HepG2 (cell line): ENCODE measurements around the gene CALML6. TPM values are rescaled to one million over a fixed set of nuclear protein-coding genes. Genes with fewer than 3 reads are reported as not detected.

Experiments
- ARID5B ChIP-seq: IDR thresholded peaks from 2 replicates; pipeline ENCODE4 v1.4.0; 2020; ENCODE audit warnings: mild to moderate bottlenecking, missing genetic modification reagents
- GABPB1 ChIP-seq: IDR thresholded peaks from 2 replicates; pipeline ENCODE4 v1.6.1; 2016; ENCODE audit warnings: mild to moderate bottlenecking, missing genetic modification reagents, moderate library complexity, missing compliant biosample characterization
- NFYB ChIP-seq: sonication (generic); formaldehyde crosslinking; IDR thresholded peaks from 2 replicates; pipeline ENCODE4 v1.4.0; 2020; ENCODE audit warnings: missing genetic modification reagents
- POLR2G ChIP-seq: fragments of 200-400 bp; formaldehyde crosslinking; IDR thresholded peaks from 2 replicates; pipeline ENCODE4 v1.6.1; 2018; ENCODE audit warnings: mild to moderate bottlenecking, low read depth, low read length, moderate library complexity
- ZBTB38 ChIP-seq: sonication (generic); formaldehyde crosslinking; IDR thresholded peaks from 2 replicates; pipeline ENCODE4 v1.5.1; 2020; ENCODE audit warnings: mild to moderate bottlenecking, missing genetic modification reagents
- ZHX1 ChIP-seq: sonication (generic); formaldehyde crosslinking; IDR thresholded peaks from 2 replicates; pipeline ENCODE4 v1.8.1; 2022; ENCODE audit warnings: low read depth, mild to moderate bottlenecking, missing genetic modification reagents
- ZNF136 ChIP-seq: sonication (generic); formaldehyde crosslinking; IDR thresholded peaks from 2 replicates; pipeline ENCODE4 v1.8.1; 2022; ENCODE audit warnings: low read depth, mild to moderate bottlenecking, moderate library complexity, missing genetic modification reagents
- ZNF704 ChIP-seq: sonication (generic); formaldehyde crosslinking; IDR thresholded peaks from 2 replicates; pipeline ENCODE4 v1.8.1; 2023; ENCODE audit warnings: mild to moderate bottlenecking, inconsistent platforms, moderate library complexity, missing genetic modification reagents, borderline replicate concordance
- polyA plus RNA-seq, 8 experiments: library from polyadenylated mRNA; depleted of rRNA in 3 of 8; stranded (reverse) in 7 of 8; unstranded in 1 of 8; fragments of >200 nt; fragmentation: Illumina TruSeq in 4 of 8; extraction: Trizol in 4 of 8; gene quantifications; 2 replicates each; pipeline versions ENCODE4 v1.2.1 to v1.2.3, GENCODE V29; 2011 to 2016; ENCODE audit warnings: low read depth in 4 of 8, missing spikeins in 1 of 8, mixed read lengths in 1 of 8; ENCODE audit not compliant: insufficient read depth in 1 of 8
- total RNA-seq, 5 experiments: library from RNA; depleted of rRNA; stranded (reverse); fragments of >200 nt; fragmentation: Illumina TruSeq; extraction: Trizol; gene quantifications; 2 replicates each; pipeline ENCODE4 v1.2.3, GENCODE V29; 2016; ENCODE audit warnings: low read depth in 1 of 5

Gene CALML6
- total and polyA plus RNA-seq, 2 of the 13 experiments (the other 11 are each of a cell fraction or from before 2014, with no cell fraction given): 0.11 to 0.12 TPM

GRCh38 chr1:1920608-1921458 is 5.8 kb downstream of the CALML6 start (continued):
- TF ChIP-seq ZHX1: no peak
- TF ChIP-seq GABPB1 (CRISPR knock-in tag): peak; percentile 64
- peak; percentile 29; the same call in 1 of the 2 replicates for TF ChIP-seq ZBTB38
- no peak for TF ChIP-seq ZNF704
- TF ChIP-seq POLR2G: no peak; the same call in none of the 2 replicates
- no peak for TF ChIP-seq ZNF136 (CRISPR knock-in tag)
- 0 out of 2 replicates have a peak, but pooled peaks have one; percentile 26 for TF ChIP-seq ARID5B
- TF ChIP-seq NFYB (CRISPR knock-in tag): no peak
